Left ventricle myocardium inferior (tissue), 1 donor: ENCODE data around the gene PATJ. TPM values are rescaled to one million over a fixed set of nuclear protein-coding genes. Genes with fewer than 3 reads are reported as not detected.
A peak's percentile ranks its signal among the peaks of the same experiment; 100 is the strongest.

Source experiments
- DNase-seq: peaks from one replicate; pipeline ENCODE4 v3.0.0-alpha.2; 2020
- H3K27ac ChIP-seq: fragments of 200-600 bp; replicated peaks from 2 replicates; pipeline ENCODE4 v1.8.0; 2021
- H3K27me3 ChIP-seq: fragments of 200-600 bp; 2 replicates; pipeline ENCODE4 v1.8.0; 2021; ENCODE audit warnings: low read depth
- H3K36me3 ChIP-seq: fragments of 200-600 bp; 2 replicates; pipeline ENCODE4 v1.8.0; 2021
- H3K4me1 ChIP-seq: fragments of 200-600 bp; 2 replicates; pipeline ENCODE4 v1.8.0; 2021
- H3K4me3 ChIP-seq: fragments of 200-600 bp; 2 replicates; pipeline ENCODE4 v1.8.0; 2021; ENCODE audit warnings: mild to moderate bottlenecking, moderate library complexity
- H3K9me3 ChIP-seq: fragments of 200-600 bp; replicated peaks from 2 replicates; pipeline ENCODE4 v1.8.0; 2021
- CTCF ChIP-seq: fragments of 200-600 bp; IDR thresholded peaks from 2 replicates; pipeline ENCODE4 v1.8.0; 2021; ENCODE audit warnings: antibody characterized with exemption, mild to moderate bottlenecking, borderline replicate concordance
- intact Hi-C: fragments of 100-400 bp; cut with micrococcal nuclease; formaldehyde crosslinking; loops from one replicate; pipeline ENCODE4 v1.11.0; 2022
- total RNA-seq: library from RNA; stranded (reverse); fragmentation: NEBNext Ultra II Directional; extraction: Animal tissue kit (Norgen Biotek cat#: 25700); gene quantifications from one replicate; pipeline ENCODE4 v1.2.1, GENCODE V29; 2021
- donor health status: DM: no; HTN: yes; CAD: no; lungs with severe emphysema.

PATJ gene
- total RNA-seq, 1 donor from 2014 or later = 166 TPM

- no peak overlapping the region for H3K4me3 ChIP-seq
- DNase-seq = no peak
- H3K9me3 ChIP-seq = no peaks in the 10 kb centered on the region
- no peaks in the 10 kb centered on the region for H3K4me1 ChIP-seq
- peaks cover 8% of the 10 kb centered on the region for H3K36me3 ChIP-seq
- H3K27ac ChIP-seq = no peak overlapping the region
- intact Hi-C loops = no loop called here
- no peak for TF ChIP-seq CTCF
- H3K27me3 ChIP-seq = no peaks in the 10 kb centered on the region
These were observed 261.5 kb downstream of the PATJ start for GRCh38 chr1:62003777-62004176.

GRCh38 chr1:62006690-62007089, 264.4 kb downstream of the PATJ start:
- Histone ChIP-seq H3K9me3 (no peaks in the 10 kb centered on the region), H3K4me1 (no peaks in the 10 kb centered on the region), H3K27ac (no peak overlapping the region), H3K36me3 (peaks cover 8% of the 10 kb centered on the region), H3K4me3 (no peak overlapping the region), H3K27me3 (no peaks in the 10 kb centered on the region)
- intact Hi-C loops = no loop called here
- no peak for DNase-seq
- TF ChIP-seq CTCF = no peak

- intact Hi-C loops = no loop called here
- H3K4me3 ChIP-seq = no peak overlapping the region
- DNase-seq = no peak
- TF ChIP-seq CTCF = no peak
- H3K36me3 ChIP-seq = peaks cover 8% of the 10 kb centered on the region
- H3K4me1 ChIP-seq = peaks cover 14% of the 10 kb centered on the region
- H3K27ac ChIP-seq = no peak overlapping the region
- no peaks in the 10 kb centered on the region for H3K27me3 ChIP-seq
- no peaks in the 10 kb centered on the region for H3K9me3 ChIP-seq
These were observed 268.7 kb downstream of the PATJ start for GRCh38 chr1:62011006-62011405.

- intact Hi-C loops = no loop called here
- no peak for TF ChIP-seq CTCF
- Histone ChIP-seq H3K36me3 (peaks cover 8% of the 10 kb centered on the region), H3K9me3 (no peaks in the 10 kb centered on the region), H3K4me3 (no peak overlapping the region), H3K27me3 (no peaks in the 10 kb centered on the region), H3K4me1 (peaks cover 14% of the 10 kb centered on the region), H3K27ac (no peak overlapping the region)
- DNase-seq = no peak
These were observed 269.8 kb downstream of the PATJ start for GRCh38 chr1:62012095-62012494.

- Histone ChIP-seq H3K36me3 (peaks cover under 1% of the 10 kb centered on the region), H3K4me1 (peaks cover 14% of the 10 kb centered on the region), H3K4me3 (no peak overlapping the region), H3K9me3 (no peaks in the 10 kb centered on the region), H3K27ac (peak overlapping the region; percentile 52), H3K27me3 (no peaks in the 10 kb centered on the region)
- peak; percentile 23 for DNase-seq
- intact Hi-C loops = no loop called here
- TF ChIP-seq CTCF = no peak
These were observed 270.6 kb downstream of the PATJ start for GRCh38 chr1:62012836-62013235.

- H3K9me3 ChIP-seq = no peaks in the 10 kb centered on the region
- no peak overlapping the region for H3K4me3 ChIP-seq
- H3K27ac ChIP-seq = peak overlapping the region; percentile 52
- TF ChIP-seq CTCF = no peak
- H3K4me1 ChIP-seq = peaks cover 14% of the 10 kb centered on the region
- no peaks in the 10 kb centered on the region for H3K27me3 ChIP-seq
- intact Hi-C loops = no loop called here
- DNase-seq = no peak
- no peaks in the 10 kb centered on the region for H3K36me3 ChIP-seq
These were observed 271.0 kb downstream of the PATJ start for GRCh38 chr1:62013264-62013663.
